NOMO-1 treated with DMSO at 0.1 percent for 48 hours (cell line): Measurements from ENCODE around the gene SDK1.

Source experiments
- DNase-seq: peaks from one replicate; lab custom pipeline; 2025; ENCODE audit not compliant: unreplicated experiment; lab: John Stamatoyannopoulos, UW

Gene SDK1

GRCh38 chr7:3862774-3863173 is 561.7 kb downstream of the SDK1 start:
- no peak for DNase-seq

- DNase-seq: no peak
Measured at GRCh38 chr7:3866277-3866676, 565.2 kb downstream of the SDK1 start.

GRCh38 chr7:3867863-3868262 is 566.8 kb downstream of the SDK1 start:
- no peak for DNase-seq

- DNase-seq: no peak
Measured at GRCh38 chr7:3879355-3880075, 578.5 kb downstream of the SDK1 start.

GRCh38 chr7:3880228-3880987 is 579.4 kb downstream of the SDK1 start:
- DNase-seq: no peak

GRCh38 chr7:3882782-3883181 is 581.7 kb downstream of the SDK1 start:
- no peak for DNase-seq

DNA sequence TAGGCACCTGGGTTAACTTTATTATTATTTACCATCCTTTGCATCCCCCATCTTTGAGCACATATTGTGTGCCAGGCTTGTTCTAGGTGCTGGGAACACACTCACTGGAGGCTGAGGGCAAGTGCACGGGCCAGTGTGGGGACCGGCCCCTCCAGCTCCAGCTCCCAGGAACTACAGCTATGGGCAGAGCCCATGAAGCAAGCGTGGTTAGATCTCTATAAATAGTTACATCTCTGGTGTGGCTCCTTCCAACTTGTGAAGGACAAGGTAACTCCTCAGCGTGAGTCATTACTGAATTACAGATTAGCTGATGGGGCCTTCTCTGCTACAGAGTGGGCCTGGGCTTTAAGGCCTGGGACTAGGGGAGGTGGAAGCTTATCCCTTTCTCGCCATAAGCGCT is 583.5 kb downstream of the SDK1 start:
- no peak for DNase-seq

- no peak for DNase-seq
Measured at GRCh38 chr7:3887096-3887690, 586.1 kb downstream of the SDK1 start.

DNA sequence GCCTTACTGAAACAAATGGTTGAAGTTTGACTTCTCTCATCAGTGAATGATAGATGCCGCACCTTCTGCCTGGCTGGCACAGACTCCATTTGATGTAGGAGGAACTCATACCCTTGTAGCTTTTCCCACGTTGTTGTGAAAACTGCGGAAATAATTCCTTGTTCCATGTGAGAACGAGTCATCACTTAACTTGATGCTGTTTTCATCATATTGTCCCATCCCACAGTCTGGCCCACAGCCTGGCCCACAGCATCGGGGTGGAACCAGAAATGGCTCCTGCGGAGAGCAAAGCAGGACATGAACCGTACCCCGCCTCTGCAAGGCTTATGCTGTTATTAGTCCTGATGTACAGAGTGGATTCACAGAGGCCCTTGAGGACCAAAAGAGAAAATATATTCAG is 587.0 kb downstream of the SDK1 start:
- no peak for DNase-seq

GRCh38 chr7:3892157-3892556 is 591.1 kb downstream of the SDK1 start:
- DNase-seq: no peak

- DNase-seq: peak; percentile 23
Measured at GRCh38 chr7:3892686-3893085, 591.6 kb downstream of the SDK1 start.

- no peak for DNase-seq
Measured at GRCh38 chr7:3893151-3893788, 592.2 kb downstream of the SDK1 start.

DNA sequence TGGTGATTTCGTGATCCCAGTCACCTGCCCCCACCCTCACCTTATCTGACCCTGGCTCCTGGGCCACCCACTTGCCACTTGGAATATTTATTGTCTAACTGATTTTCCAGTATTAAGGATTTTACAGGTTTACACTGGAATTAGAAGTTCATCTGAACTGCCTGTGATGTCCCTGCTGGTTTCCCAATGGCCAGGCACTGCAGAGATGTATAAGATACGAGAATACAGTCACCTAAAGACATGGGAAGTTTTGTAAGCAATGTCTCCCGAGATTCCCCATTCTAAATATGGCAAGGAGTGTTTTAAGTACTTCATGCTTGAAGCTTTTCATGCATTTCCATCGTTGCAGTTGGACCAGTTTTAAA is 592.7 kb downstream of the SDK1 start:
- DNase-seq: no peak

DNA sequence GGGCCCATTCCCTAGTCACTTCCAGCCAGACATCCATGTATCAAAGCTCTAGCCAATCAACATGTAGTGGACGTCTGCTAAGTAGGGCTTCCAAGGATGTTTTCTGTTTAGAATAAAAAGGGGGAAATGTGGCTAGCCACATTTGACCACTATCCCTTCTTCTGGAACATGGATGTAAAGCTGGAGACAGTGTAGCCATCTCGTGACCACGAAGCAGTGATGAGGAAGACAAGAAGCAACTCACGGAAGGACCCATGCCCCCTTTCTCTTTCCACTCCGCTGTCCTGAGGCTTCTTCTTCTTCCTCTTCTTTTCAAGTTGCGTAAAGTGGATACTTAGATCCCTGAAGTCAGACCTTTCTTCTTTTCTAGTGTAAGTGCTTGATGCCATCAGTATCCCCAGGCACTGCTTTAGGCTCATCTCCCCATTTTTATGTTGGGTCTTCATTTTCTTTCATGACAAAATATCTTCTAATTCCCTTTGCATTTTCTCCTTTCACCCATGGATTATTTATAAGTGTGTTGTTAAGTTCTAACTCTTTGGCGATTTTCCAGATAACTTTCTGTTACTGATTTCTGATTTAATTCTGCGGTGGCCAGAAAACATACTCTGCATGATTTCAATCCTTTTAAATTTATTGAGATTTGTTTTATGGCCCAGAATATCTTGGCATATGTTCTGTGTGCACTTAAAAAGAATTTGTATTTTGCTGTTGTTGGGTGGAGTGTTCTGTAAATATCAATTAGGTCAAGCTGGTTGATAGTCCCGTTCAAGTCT is 594.5 kb downstream of the SDK1 start:
- peak; percentile 42 for DNase-seq

DNA sequence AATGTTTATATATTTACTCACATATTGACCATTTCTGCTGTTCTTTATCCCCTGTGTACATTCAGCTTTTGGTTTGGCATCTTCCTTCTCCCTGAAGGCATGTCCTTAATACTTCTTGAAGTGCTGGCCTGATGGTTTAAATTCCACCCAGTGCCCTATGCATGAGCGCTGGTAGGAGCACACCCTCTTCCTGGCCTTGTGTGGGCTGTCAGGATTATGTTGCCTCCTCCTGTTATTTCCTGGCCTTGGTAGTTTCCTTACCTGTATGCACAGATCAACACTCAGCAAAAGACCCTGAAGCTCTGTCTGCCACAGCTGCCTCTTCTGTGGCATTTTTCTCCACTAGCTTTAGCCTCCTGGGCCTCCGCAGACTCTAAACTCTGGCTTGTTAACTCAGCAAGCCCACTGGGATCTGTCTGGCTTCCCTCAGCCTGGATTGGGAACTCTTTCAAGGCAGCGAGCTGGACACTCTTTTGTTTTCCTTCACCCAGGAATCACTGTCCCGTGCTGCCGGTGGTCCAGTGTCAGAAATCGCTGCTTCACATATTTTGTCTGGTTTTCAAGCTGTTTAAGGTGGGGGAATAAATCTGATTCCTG is 595.2 kb downstream of the SDK1 start:
- DNase-seq: no peak

DNA sequence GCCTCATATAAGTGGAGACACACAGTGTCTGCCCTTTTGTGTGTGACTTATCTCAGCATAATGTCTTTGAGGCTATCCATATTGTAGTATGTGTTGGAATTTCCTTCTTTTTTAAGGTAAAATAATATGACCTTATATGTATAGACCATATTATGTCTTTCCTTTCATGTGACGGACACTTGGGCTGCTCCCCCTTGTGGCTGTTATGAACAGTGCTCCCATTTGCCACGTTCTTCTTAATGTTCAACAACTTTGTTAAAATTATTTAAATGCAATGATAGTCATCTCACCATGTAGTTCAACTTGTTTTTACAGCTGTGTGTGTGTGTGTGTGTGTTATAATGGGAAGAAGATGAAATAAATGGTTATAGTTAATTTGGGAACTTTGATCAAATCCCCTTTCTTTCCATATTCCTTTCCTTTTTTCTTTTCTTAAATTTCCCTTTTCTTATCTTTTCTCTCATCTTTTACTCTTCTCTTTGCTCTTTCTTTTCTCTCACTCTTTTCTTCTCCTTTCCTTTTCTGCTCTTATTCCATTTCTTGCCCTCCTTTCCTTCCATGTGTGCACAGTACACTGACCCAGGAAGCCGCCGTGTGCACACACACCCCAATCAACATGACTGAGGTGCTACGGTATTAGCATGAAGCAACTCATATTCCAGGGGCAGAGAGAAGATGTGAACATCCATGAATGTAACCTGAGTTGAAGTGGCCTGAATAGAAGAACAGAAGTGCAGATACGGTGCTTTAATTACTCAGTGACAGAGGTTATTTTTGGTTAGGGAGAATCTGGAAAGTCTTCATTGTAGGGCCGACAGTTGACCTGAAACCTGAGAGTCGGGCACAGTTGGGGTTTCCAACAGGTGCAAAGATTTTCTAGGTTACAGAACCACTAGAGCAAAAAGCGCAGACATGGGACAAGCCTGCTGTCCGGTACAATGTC is 596.6 kb downstream of the SDK1 start:
- peak; percentile 41 for DNase-seq

DNA sequence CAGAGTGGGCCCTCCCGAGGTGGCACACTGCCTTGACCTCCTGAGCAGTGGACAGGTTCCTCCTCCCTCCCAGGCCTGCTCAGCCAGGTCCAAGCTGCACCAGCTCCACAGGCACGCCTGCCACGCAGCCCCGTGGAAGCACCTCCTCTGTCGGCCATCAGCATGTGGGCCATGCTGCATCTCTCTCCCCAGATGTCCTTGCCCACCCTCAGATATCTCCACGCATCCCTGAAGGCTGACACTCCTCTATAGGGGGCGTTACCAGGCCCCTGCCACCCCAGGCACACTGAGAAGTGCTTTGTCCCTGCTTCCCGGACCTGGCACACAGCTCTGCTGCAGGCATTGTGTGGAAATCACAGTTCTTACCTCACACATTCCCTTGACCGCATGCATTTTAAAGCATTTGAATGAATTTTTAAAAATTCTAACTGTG is 598.5 kb downstream of the SDK1 start:
- DNase-seq: no peak

DNA sequence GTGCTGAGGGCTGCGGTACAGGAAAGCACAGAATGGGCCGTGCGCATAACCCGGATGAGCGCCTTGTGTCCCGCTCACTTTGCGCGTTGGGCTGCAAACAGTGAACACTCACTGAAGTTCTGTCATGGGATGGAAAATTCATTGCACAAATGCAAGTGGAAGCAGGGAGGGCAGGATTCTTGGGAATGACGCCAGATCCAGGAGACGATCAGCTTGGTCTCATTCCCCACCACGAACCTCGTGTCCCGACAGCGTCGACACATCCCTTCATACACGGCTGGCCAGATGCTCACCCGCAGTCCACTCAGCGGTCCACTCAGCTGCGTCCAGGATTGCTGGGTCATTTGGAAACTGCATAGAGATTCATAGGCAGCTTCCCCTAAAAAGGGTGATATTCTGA is 607.1 kb downstream of the SDK1 start:
- no peak for DNase-seq

DNA sequence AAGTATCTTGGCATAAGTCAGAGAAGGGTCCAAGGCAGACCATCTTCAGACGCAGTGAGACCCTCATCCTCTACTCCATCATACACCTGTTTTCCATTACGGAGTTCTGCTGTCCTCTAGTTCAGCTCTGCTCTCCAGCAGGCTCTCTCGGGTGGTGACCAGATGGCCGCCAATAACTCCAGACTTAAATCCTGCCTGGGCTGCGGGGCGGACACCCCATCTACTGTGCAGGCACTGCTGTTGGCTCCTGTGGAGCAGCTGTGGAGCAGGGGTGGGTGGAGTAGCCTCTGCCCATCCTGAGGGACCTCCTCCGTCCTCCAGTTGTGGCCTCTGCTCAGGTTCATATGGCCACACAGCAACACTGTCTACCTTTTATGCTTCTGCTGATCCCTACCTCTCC is 608.1 kb downstream of the SDK1 start:
- DNase-seq: no peak

GRCh38 chr7:3910054-3910453 is 609.0 kb downstream of the SDK1 start:
- DNase-seq: no peak
